ENCODE measurements around the gene SH3RF3. TPM values are rescaled to one million over a fixed set of nuclear protein-coding genes. Genes with fewer than 3 reads are reported as not detected.

Gene SH3RF3
- total and polyA plus RNA-seq, 4 experiments from 2014 or later = 0.26 to 2.2 (median 2.1) TPM; not detected in 1

GRCh38 chr2:109256111-109256510, 127.1 kb downstream of the SH3RF3 start:
- Mint-ChIP-seq H3K4me3 (no peak overlapping the region), H3K27ac (no peak overlapping the region)
- intact Hi-C loops (cut with micrococcal nuclease) = no loop called here

GRCh38 chr2:109256921-109257320, 127.9 kb downstream of the SH3RF3 start:
- ChIA-PET CTCF (ENCODE audit: partially characterized antibody) (no interaction called here), POLR2A (ENCODE audit: partially characterized antibody) (no interaction called here)
- Histone ChIP-seq H3K27me3 (ENCODE audit: insufficient read depth, low read length) (no peaks in the 10 kb centered on the region), H3K4me1 (ENCODE audit: insufficient read depth, low read length) (no peaks in the 10 kb centered on the region), H3K27ac (ENCODE audit: low read depth, low read length) (no peak overlapping the region), H3K36me3 (ENCODE audit: insufficient read depth, low read length) (no peaks in the 10 kb centered on the region), H3K4me3 (ENCODE audit: low read length in 2 of 2) (no peak overlapping the region), H3K9me3 (ENCODE audit: control insufficient read depth in 1 of 2, low read length in 2 of 2) (no peaks in the 10 kb centered on the region)
- Mint-ChIP-seq H3K4me1 (peaks cover 0 to 1% (median 0%) of the 10 kb centered on the region in 4 donors), H3K4me3 (no peak overlapping the region), H3K9me3 (no peaks in the 10 kb centered on the region), H3K27ac (no peak overlapping the region), H3K27me3 (peaks cover 4 to 6% of the 10 kb centered on the region in 2 donors), H3K36me3 (no peaks in the 10 kb centered on the region)
- DNase-seq = no peak
- intact Hi-C loops (cut with micrococcal nuclease) = no loop called here

More at GRCh38 chr2:109256111-109256510, 127.1 kb downstream of the SH3RF3 start:
- ChIA-PET POLR2A (ENCODE audit: partially characterized antibody) (no interaction called here), CTCF (ENCODE audit: partially characterized antibody) (no interaction called here)
- no peak overlapping the region for H3K4me3 ChIP-seq (ENCODE audit: low read length in 2 of 2)
- H3K9me3 ChIP-seq (ENCODE audit: control insufficient read depth in 1 of 2, low read length in 2 of 2) = no peaks in the 10 kb centered on the region
- no peak overlapping the region for H3K27ac ChIP-seq (ENCODE audit: low read depth, low read length)
- Mint-ChIP-seq H3K9me3 (no peaks in the 10 kb centered on the region), H3K27me3 (peaks cover 4 to 6% of the 10 kb centered on the region in 2 donors), H3K4me1 (peaks cover 0 to 1% (median 0%) of the 10 kb centered on the region in 4 donors), H3K36me3 (no peaks in the 10 kb centered on the region)
- no peak for DNase-seq
- H3K4me1 ChIP-seq (ENCODE audit: insufficient read depth, low read length) = no peaks in the 10 kb centered on the region
- H3K36me3 ChIP-seq (ENCODE audit: insufficient read depth, low read length) = no peaks in the 10 kb centered on the region
- H3K27me3 ChIP-seq (ENCODE audit: insufficient read depth, low read length) = no peaks in the 10 kb centered on the region

- CTCF ChIA-PET (ENCODE audit: partially characterized antibody) = no interaction called here
- Mint-ChIP-seq H3K4me3 (no peak overlapping the region), H3K9me3 (no peaks in the 10 kb centered on the region), H3K27me3 (peaks cover 4 to 6% of the 10 kb centered on the region in 2 donors), H3K4me1 (peaks cover 0 to 1% (median 0%) of the 10 kb centered on the region in 4 donors), H3K36me3 (no peaks in the 10 kb centered on the region), H3K27ac (no peak overlapping the region)
- H3K27ac ChIP-seq (ENCODE audit: low read depth, low read length) = no peak overlapping the region
- H3K36me3 ChIP-seq (ENCODE audit: insufficient read depth, low read length) = no peaks in the 10 kb centered on the region
- intact Hi-C loops (cut with micrococcal nuclease) = no loop called here
- H3K4me3 ChIP-seq (ENCODE audit: low read length in 2 of 2) = no peak overlapping the region
- H3K27me3 ChIP-seq (ENCODE audit: insufficient read depth, low read length) = no peaks in the 10 kb centered on the region
- POLR2A ChIA-PET (ENCODE audit: partially characterized antibody) = no interaction called here
- no peaks in the 10 kb centered on the region for H3K4me1 ChIP-seq (ENCODE audit: insufficient read depth, low read length)
- no peak for DNase-seq
- H3K9me3 ChIP-seq (ENCODE audit: control insufficient read depth in 1 of 2, low read length in 2 of 2) = no peaks in the 10 kb centered on the region
Measured at GRCh38 chr2:109257653-109258052, 128.6 kb downstream of the SH3RF3 start.

DNA sequence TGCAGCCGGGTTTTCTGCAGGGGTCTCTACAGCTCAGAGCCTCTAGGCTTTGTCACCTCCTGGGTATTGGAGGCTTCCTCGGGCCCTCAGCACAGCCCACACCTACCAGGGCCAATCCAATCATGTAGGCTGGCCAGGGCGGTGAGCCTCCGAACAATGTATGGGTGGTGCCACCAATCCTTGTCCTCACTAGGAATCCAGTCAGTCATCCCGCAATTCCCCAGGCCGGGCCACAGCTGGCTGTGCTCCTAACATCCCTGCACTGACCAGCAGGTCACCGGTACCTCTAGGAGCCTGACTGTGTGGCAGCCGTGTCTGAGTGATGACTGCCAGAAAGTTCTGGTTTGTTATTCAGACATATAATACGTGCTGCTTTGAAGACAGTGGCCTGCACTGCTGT, 129.4 kb downstream of the SH3RF3 start:
- Mint-ChIP-seq H3K27me3 (peaks cover 4 to 6% of the 10 kb centered on the region in 2 donors), H3K4me3 (no peak overlapping the region), H3K36me3 (no peaks in the 10 kb centered on the region), H3K9me3 (no peaks in the 10 kb centered on the region), H3K27ac (no peak overlapping the region), H3K4me1 (peaks cover 0 to 1% (median 0%) of the 10 kb centered on the region in 4 donors)
- CTCF ChIA-PET (ENCODE audit: partially characterized antibody) = no interaction called here
- no peak for DNase-seq
- POLR2A ChIA-PET (ENCODE audit: partially characterized antibody) = no interaction called here
- H3K4me1 ChIP-seq (ENCODE audit: insufficient read depth, low read length) = no peaks in the 10 kb centered on the region
- no peak overlapping the region for H3K4me3 ChIP-seq (ENCODE audit: low read length in 2 of 2)
- H3K27me3 ChIP-seq (ENCODE audit: insufficient read depth, low read length) = no peaks in the 10 kb centered on the region
- H3K27ac ChIP-seq (ENCODE audit: low read depth, low read length) = no peak overlapping the region
- H3K36me3 ChIP-seq (ENCODE audit: insufficient read depth, low read length) = no peaks in the 10 kb centered on the region
- H3K9me3 ChIP-seq (ENCODE audit: control insufficient read depth in 1 of 2, low read length in 2 of 2) = no peaks in the 10 kb centered on the region
- intact Hi-C loops (cut with micrococcal nuclease) = no loop called here

GRCh38 chr2:109258905-109259540, 130.0 kb downstream of the SH3RF3 start:
- Histone ChIP-seq H3K4me3 (ENCODE audit: low read length in 2 of 2) (no peak overlapping the region), H3K27me3 (ENCODE audit: insufficient read depth, low read length) (no peaks in the 10 kb centered on the region), H3K36me3 (ENCODE audit: insufficient read depth, low read length) (no peaks in the 10 kb centered on the region), H3K27ac (ENCODE audit: low read depth, low read length) (no peak overlapping the region), H3K4me1 (ENCODE audit: insufficient read depth, low read length) (no peaks in the 10 kb centered on the region), H3K9me3 (ENCODE audit: control insufficient read depth in 1 of 2, low read length in 2 of 2) (no peaks in the 10 kb centered on the region)
- ChIA-PET CTCF (ENCODE audit: partially characterized antibody) (no interaction called here), POLR2A (ENCODE audit: partially characterized antibody) (no interaction called here)
- peaks cover 4 to 6% of the 10 kb centered on the region in 2 donors for H3K27me3 Mint-ChIP-seq
- intact Hi-C loops (cut with micrococcal nuclease) = no loop called here
- no peak for DNase-seq
- no peaks in the 10 kb centered on the region for H3K9me3 Mint-ChIP-seq
- no peak overlapping the region for H3K4me3 Mint-ChIP-seq
- no peak overlapping the region for H3K27ac Mint-ChIP-seq
- no peaks in the 10 kb centered on the region for H3K36me3 Mint-ChIP-seq
- H3K4me1 Mint-ChIP-seq = peaks cover 0 to 1% (median 0%) of the 10 kb centered on the region in 4 donors

DNA sequence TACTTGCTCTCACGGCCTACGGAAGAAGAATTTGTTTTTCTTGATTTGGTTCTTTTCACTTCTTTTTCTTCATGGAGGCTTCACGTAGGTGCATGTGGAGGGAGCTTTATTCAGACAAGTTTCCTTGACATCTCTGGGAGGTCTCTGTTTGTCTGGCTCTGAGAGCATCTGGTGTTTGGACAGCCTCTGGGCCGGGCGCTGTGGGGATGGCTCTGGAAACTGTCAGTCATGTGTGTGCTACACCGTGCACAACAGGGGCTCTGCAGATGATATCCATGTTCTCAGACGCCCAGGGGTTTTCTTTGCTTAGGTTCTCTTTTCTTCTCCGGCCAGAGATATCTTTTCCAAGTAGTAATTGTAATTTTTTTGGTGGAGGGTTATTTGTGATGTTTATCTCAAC, 130.7 kb downstream of the SH3RF3 start:
- H3K27ac Mint-ChIP-seq = no peak overlapping the region
- no peak for DNase-seq
- POLR2A ChIA-PET (ENCODE audit: partially characterized antibody) = no interaction called here
- no peaks in the 10 kb centered on the region for H3K9me3 Mint-ChIP-seq
- no peak overlapping the region for H3K4me3 ChIP-seq (ENCODE audit: low read length in 2 of 2)
- H3K27me3 ChIP-seq (ENCODE audit: insufficient read depth, low read length) = no peaks in the 10 kb centered on the region
- H3K27ac ChIP-seq (ENCODE audit: low read depth, low read length) = no peak overlapping the region
- H3K4me1 ChIP-seq (ENCODE audit: insufficient read depth, low read length) = no peaks in the 10 kb centered on the region
- H3K9me3 ChIP-seq (ENCODE audit: control insufficient read depth in 1 of 2, low read length in 2 of 2) = no peaks in the 10 kb centered on the region
- CTCF ChIA-PET (ENCODE audit: partially characterized antibody) = no interaction called here
- peaks cover 4 to 7% of the 10 kb centered on the region in 2 donors for H3K27me3 Mint-ChIP-seq
- H3K4me3 Mint-ChIP-seq = no peak overlapping the region
- peaks cover 0 to 1% (median 0%) of the 10 kb centered on the region in 4 donors for H3K4me1 Mint-ChIP-seq
- intact Hi-C loops (cut with micrococcal nuclease) = no loop called here
- no peaks in the 10 kb centered on the region for H3K36me3 ChIP-seq (ENCODE audit: insufficient read depth, low read length)
- H3K36me3 Mint-ChIP-seq = no peaks in the 10 kb centered on the region

DNA sequence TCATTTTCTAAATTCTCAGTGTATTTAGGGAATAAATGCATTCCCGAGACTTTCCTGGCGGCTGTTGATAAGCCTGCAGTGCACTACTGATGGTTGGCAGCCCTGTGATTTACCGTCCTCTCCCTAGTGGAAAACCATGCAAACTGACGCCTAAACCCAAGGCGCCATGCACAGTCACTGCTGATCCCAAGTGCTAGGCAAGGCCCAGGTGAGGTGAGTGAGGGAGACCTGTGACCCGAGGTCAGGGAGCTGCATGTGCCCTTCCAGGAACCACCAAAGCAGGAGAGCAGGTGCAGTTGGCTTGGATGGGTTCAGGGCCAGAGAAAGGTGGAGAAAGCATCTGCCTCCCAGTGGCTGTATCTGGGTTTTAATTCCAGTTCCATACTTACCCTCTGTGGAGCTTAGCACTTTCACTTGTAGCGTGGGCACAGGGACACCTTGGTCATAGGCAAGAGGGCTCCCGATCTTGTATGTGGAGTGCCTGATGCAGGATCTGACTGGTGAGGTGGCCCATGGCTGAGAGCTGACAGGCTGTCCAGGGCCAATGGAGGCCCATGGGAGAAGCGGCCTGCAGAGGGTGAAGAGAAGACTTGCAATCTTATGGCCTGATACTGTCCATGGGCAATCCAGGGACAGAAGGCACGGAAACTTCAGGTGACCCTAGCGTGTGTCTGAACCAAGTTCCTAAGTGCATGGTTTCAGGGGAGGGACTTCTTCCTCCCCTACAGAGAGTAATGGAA, 131.3 kb downstream of the SH3RF3 start:
- no peak overlapping the region for H3K4me3 Mint-ChIP-seq
- ChIA-PET CTCF (ENCODE audit: partially characterized antibody) (no interaction called here), POLR2A (ENCODE audit: partially characterized antibody) (no interaction called here)
- H3K4me1 ChIP-seq (ENCODE audit: insufficient read depth, low read length) = no peaks in the 10 kb centered on the region
- H3K27ac ChIP-seq (ENCODE audit: low read depth, low read length) = no peak overlapping the region
- no peak for DNase-seq
- H3K36me3 Mint-ChIP-seq = no peaks in the 10 kb centered on the region
- intact Hi-C loops (cut with micrococcal nuclease) = no loop called here
- H3K4me3 ChIP-seq (ENCODE audit: low read length in 2 of 2) = no peak overlapping the region
- peaks cover 4 to 7% of the 10 kb centered on the region in 2 donors for H3K27me3 Mint-ChIP-seq
- H3K9me3 Mint-ChIP-seq = no peaks in the 10 kb centered on the region
- H3K9me3 ChIP-seq (ENCODE audit: control insufficient read depth in 1 of 2, low read length in 2 of 2) = no peaks in the 10 kb centered on the region
- no peaks in the 10 kb centered on the region for H3K36me3 ChIP-seq (ENCODE audit: insufficient read depth, low read length)
- H3K27ac Mint-ChIP-seq = no peak overlapping the region
- peaks cover 0 to 1% (median 0%) of the 10 kb centered on the region in 4 donors for H3K4me1 Mint-ChIP-seq
- H3K27me3 ChIP-seq (ENCODE audit: insufficient read depth, low read length) = no peaks in the 10 kb centered on the region
